SK-N-MC (cell line): ENCODE measurements around the gene DSC1.

ENCODE experiments used
- EZH2 ChIP-seq: fragments of 200-600 bp; sonication (generic); IDR thresholded peaks from one replicate; pipeline ENCODE4 v1.6.1; 2017; ENCODE audit warnings: antibody characterized with exemption
- FOXP2 ChIP-seq: optimal IDR thresholded peaks from 2 replicates; pipeline ENCODE3; 2011; ENCODE audit warnings: mild to moderate bottlenecking, moderate library complexity; ENCODE audit not compliant: insufficient read depth; ENCODE audit errors: extremely low read length, control extremely low read depth
- POLR2AphosphoS5 ChIP-seq: IDR thresholded peaks from 2 replicates; pipeline ENCODE4 v1.6.1; 2012; ENCODE audit warnings: mild to moderate bottlenecking, low read depth, low read length, borderline replicate concordance

- TF ChIP-seq EZH2 = no peak
- TF ChIP-seq POLR2AphosphoS5 = no peak
- no peak for TF ChIP-seq FOXP2
Measured at GRCh38 chr18:31171144-31171839, 8.6 kb upstream of the DSC1 start.
